IPS DF 4.7 (cell line): Measurements from ENCODE around the gene CNTNAP1.
"Not testable (repeated sequence)": the region's sequence is repeated elsewhere in the genome, so short reads cannot be mapped to it uniquely, and the experiment has no call there.

Experiments
- DNase-seq: peaks from one replicate; pipeline ENCODE4 v3.0.0-alpha.2; 2013; ENCODE audit warnings: low spot score; ENCODE audit errors: extremely low read depth

The CNTNAP1 gene

GRCh38 chr17:42681976-42682721 is at the start of gene CNTNAP1:
Gene CNTNAP1, plus strand, starts transcription at chr17:42682531. Its CDS starts 299 bp downstream, at chr17:42682830.
- DNase-seq, result no peak

- DNase-seq, result no peak
Measured at GRCh38 chr17:42632949-42633444, 49.3 kb upstream of the CNTNAP1 start.

GRCh38 chr17:42639525-42640113 is 42.7 kb upstream of the CNTNAP1 start:
- no peak for DNase-seq

- no peak for DNase-seq
Measured at GRCh38 chr17:42640121-42640520, 42.2 kb upstream of the CNTNAP1 start.

- no peak for DNase-seq
Measured at GRCh38 chr17:42642336-42642735, 40.0 kb upstream of the CNTNAP1 start.

GRCh38 chr17:42647778-42648177 is 34.6 kb upstream of the CNTNAP1 start:
- no peak for DNase-seq

- no peak for DNase-seq
Measured at GRCh38 chr17:42651392-42651791, 30.9 kb upstream of the CNTNAP1 start.

- no peak for DNase-seq
Measured at GRCh38 chr17:42653179-42654124, 28.9 kb upstream of the CNTNAP1 start.

GRCh38 chr17:42655528-42655927 is 26.8 kb upstream of the CNTNAP1 start:
- DNase-seq, result no peak

- no peak for DNase-seq
Measured at GRCh38 chr17:42657824-42658588, 24.3 kb upstream of the CNTNAP1 start.

- no peak for DNase-seq
Measured at GRCh38 chr17:42659079-42659931, 23.0 kb upstream of the CNTNAP1 start, which contains the start of gene TUBG2. Gene TUBG2, plus strand, starts transcription at chr17:42659284. Its CDS starts 220 bp downstream, at chr17:42659504.

- DNase-seq, result not testable (repeated sequence)
Measured at GRCh38 chr17:42659932-42660274, 22.4 kb upstream of the CNTNAP1 start.

- DNase-seq, result no peak
Measured at GRCh38 chr17:42660692-42661345, 21.5 kb upstream of the CNTNAP1 start.

GRCh38 chr17:42665581-42666001 is 16.7 kb upstream of the CNTNAP1 start:
- no peak for DNase-seq

- DNase-seq, result not testable (repeated sequence)
Measured at GRCh38 chr17:42666126-42666525, 16.2 kb upstream of the CNTNAP1 start.

GRCh38 chr17:42667088-42667951 is 15.0 kb upstream of the CNTNAP1 start:
- no peak for DNase-seq

GRCh38 chr17:42669705-42669976 is 12.7 kb upstream of the CNTNAP1 start:
- no peak for DNase-seq

- DNase-seq, result no peak
Measured at GRCh38 chr17:42669977-42670788, 12.1 kb upstream of the CNTNAP1 start.
